Gastrocnemius medialis (tissue), 4 donors: Measurements from ENCODE around the gene NAA40. TPM values are rescaled to one million over a fixed set of nuclear protein-coding genes. Genes with fewer than 3 reads are reported as not detected.
A peak's percentile ranks its signal among the peaks of the same experiment; 100 is the strongest.
"Not testable (repeated sequence)": the region's sequence is repeated elsewhere in the genome, so short reads cannot be mapped to it uniquely, and the experiment has no call there.

Experiments
- ATAC-seq, 2 donors: fragments of 150-250 bp; one replicate each; pipeline ENCODE4 v1.9.1; 2016
- DNase-seq, 2 donors: peaks; one replicate each; pipeline ENCODE4 v3.0.0-alpha.2; 2019
- H3K27ac ChIP-seq, 4 donors: fragments of 200-600 bp; sonication (generic); 1 replicate in 1 of 4; 2 replicates in 3 of 4; pipeline ENCODE4 v1.5.1; 2016 to 2018; ENCODE audit warnings: mild to moderate bottlenecking in 2 of 4, moderate library complexity in 1 of 4
- H3K27me3 ChIP-seq, 3 donors: fragments of 200-600 bp; sonication (generic) in 2 of 3; 1 replicate in 1 of 3; 2 replicates in 2 of 3; pipeline versions ENCODE4 v1.5.1 to v1.6.0; 2016 to 2019; ENCODE audit warnings: mild to moderate bottlenecking in 1 of 3, moderate library complexity in 1 of 3
- H3K36me3 ChIP-seq, 2 donors: fragments of 200-600 bp; sonication (generic) in 1 of 2; one replicate each; pipeline ENCODE4 v1.5.1; 2017 to 2018
- H3K4me1 ChIP-seq, 2 donors: fragments of 200-600 bp; sonication (generic) in 1 of 2; one replicate each; pipeline ENCODE4 v1.5.1; 2016 to 2017; ENCODE audit warnings: mild to moderate bottlenecking in 2 of 2
- H3K4me3 ChIP-seq, 4 donors: fragments of 200-600 bp; sonication (generic) in 3 of 4; 1 replicate in 1 of 4; 2 replicates in 3 of 4; pipeline ENCODE4 v1.5.1; 2016 to 2019; ENCODE audit warnings: mild to moderate bottlenecking in 2 of 4
- H3K9me3 ChIP-seq, 3 donors: fragments of 200-600 bp; sonication (generic) in 2 of 3; 1 replicate in 1 of 3; 2 replicates in 2 of 3; pipeline ENCODE4 v1.5.1; 2016 to 2019
- POLR2A ChIP-seq, 2 donors: fragments of 450-650 bp; IDR thresholded peaks; one replicate each; pipeline ENCODE4 v1.6.1; 2017; ENCODE audit warnings: antibody characterized with exemption in 2 of 2, mild to moderate bottlenecking in 2 of 2, moderate library complexity in 2 of 2
- in situ Hi-C, 4 donors: fragments of 200-750 bp; cut with MboI; loops; one replicate each; pipeline versions ENCODE4 v1.15.0 to v1.8.0; 2017; ENCODE audit warnings: low sequenced_read_pairs in 4 of 4
- intact Hi-C: fragments of 100-400 bp; cut with DNase I; formaldehyde crosslinking; loops from one replicate; pipeline ENCODE4 v1.15.1; 2023; ENCODE audit warnings: low total_unique reads
- total RNA-seq, 4 donors: library from RNA; depleted of rRNA; stranded (reverse); fragments of >200 nt; gene quantifications; one replicate each; pipeline versions ENCODE4 v1.1.0 to v1.2.3, GENCODE V29; 2016
- TF ChIP-seq, protein P1 (sequence below), 5 experiments: fragments of 450-650 bp in 3 of 5; fragments of 200-600 bp in 2 of 5; sonication (generic) in 2 of 5; IDR thresholded peaks in 4 of 5; conservative IDR thresholded peaks in 1 of 5; 1 replicate in 4 of 5; 2 replicates in 1 of 5; pipeline ENCODE4 v1.5.1; 2016 to 2019; ENCODE audit warnings: antibody characterized with exemption in 5 of 5, mild to moderate bottlenecking in 3 of 5, moderate library complexity in 3 of 5

The NAA40 gene
- total RNA-seq, 4 donors from 2014 or later, result 4.9 to 11.4 (median 6.5) TPM

DNA sequence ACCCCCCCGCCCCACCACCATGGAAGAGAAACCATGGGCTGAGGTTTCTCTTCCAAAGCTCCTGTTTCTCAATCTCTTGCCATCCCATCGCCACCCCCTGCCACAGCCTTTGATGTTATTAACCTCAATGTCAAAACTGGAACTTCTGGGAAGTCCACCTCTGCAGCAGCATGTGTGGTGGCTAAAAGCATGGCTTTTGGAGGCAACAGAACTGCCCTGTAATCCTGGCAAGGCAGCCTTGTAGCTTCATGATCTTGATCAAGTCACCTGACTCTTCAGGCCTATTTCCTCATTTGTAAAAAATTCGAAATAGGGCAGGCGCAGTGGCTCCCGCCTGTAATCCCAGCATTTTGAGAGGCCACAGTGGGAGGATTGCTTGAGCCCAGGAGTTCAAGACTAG lies 32.1 kb downstream of the NAA40 start:
- ATAC-seq, result no peak
- H3K27ac ChIP-seq, result no peak overlapping the region
- H3K27me3 ChIP-seq, result no peaks in the 10 kb centered on the region
- intact Hi-C loops, result no loop called here
- in situ Hi-C loops, result no loop called here
- no peaks in the 10 kb centered on the region for H3K36me3 ChIP-seq
- DNase-seq, result no peak
- H3K4me1 ChIP-seq, result peaks cover 8 to 13% of the 10 kb centered on the region in 2 donors
- TF ChIP-seq, protein P1, sequence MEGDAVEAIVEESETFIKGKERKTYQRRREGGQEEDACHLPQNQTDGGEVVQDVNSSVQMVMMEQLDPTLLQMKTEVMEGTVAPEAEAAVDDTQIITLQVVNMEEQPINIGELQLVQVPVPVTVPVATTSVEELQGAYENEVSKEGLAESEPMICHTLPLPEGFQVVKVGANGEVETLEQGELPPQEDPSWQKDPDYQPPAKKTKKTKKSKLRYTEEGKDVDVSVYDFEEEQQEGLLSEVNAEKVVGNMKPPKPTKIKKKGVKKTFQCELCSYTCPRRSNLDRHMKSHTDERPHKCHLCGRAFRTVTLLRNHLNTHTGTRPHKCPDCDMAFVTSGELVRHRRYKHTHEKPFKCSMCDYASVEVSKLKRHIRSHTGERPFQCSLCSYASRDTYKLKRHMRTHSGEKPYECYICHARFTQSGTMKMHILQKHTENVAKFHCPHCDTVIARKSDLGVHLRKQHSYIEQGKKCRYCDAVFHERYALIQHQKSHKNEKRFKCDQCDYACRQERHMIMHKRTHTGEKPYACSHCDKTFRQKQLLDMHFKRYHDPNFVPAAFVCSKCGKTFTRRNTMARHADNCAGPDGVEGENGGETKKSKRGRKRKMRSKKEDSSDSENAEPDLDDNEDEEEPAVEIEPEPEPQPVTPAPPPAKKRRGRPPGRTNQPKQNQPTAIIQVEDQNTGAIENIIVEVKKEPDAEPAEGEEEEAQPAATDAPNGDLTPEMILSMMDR (IDR thresholded peaks at IDR 0.05 in 4 of 5, conservative IDR thresholded peaks at IDR 0.05 in 1 of 5), result no peak
- TF ChIP-seq POLR2A (IDR thresholded peaks at IDR 0.05), result no peak
- no peaks in the 10 kb centered on the region for H3K9me3 ChIP-seq
- H3K4me3 ChIP-seq, result no peak overlapping the region

DNA sequence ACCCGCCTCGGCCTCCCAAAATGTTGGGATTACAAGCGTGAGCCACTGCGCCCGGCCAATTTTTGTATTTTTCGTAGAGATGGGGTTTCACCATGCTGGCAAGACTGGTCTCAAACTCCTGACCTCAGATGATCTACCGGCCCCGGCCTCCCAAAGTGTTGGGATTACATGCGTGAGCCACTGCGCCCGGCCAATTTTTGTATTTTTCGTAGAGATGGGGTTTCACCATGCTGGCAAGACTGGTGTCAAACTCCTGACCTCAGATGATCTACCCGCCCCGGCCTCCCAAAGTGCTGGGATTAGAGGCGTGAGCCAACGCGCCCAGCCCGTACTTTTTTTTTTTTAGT lies 35.1 kb downstream of the NAA40 start:
- peak overlapping the region in 2 of 4 donors; percentile 92 to 99 for H3K4me3 ChIP-seq
- H3K9me3 ChIP-seq, H3K27ac ChIP-seq, in situ Hi-C loops, DNase-seq, ATAC-seq, H3K36me3 ChIP-seq, H3K27me3 ChIP-seq: not testable (repeated sequence)
- peaks cover 24 to 27% of the 10 kb centered on the region in 2 donors for H3K4me1 ChIP-seq
- intact Hi-C loops, result loop anchor here (2.0 kb wide), 1 partner anchor 55 kb away; no protein-coding TSS in a partner anchor

DNA sequence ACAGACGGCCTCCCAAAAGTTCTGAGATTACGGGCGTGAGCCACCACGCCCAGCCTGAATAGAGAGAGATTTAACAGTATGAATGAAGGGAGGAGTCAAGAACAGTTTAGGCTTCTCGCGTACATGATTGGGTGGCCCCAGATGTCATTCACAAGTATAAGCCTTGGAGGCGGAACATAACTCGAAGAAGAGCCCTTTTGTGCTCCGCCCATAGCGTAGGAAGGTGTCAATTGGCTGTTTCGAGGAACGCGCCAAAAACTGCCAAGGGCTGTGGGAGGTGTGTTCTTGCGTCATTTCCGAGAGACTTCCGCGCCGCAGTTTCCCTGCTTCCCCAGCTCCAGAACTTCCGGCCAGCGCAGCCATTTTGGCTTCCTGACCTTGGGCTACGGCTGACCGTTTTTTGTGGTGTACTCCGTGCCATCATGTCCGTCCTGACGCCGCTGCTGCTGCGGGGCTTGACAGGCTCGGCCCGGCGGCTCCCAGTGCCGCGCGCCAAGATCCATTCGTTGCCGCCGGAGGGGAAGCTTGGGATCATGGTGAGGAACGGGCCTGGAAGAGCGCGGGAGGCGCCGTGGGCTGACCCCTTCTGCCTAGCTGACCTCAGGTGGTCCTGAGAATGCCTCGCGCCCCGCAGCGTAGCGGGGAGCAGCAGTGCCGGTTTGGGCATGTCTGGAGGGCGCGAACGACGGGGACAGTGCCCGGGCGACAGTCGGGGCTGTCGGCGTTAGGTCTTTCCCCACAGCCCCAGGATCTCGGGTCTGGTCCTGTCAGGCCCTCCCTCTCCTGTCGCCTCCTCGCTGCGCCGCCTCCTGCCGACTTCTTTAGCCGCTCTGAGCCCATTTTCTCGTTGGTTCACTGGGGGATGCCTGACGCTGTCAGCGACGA lies 35.7 kb downstream of the NAA40 start, which contains the start of gene COX8A:
Gene COX8A, plus strand, starts transcription at position 362 of the 885 bp plus-strand sequence. Its CDS starts 61 bp downstream, at position 423.
- DNase-seq (peak; percentile 98 to 99), ATAC-seq (peak; percentile 98)
- Histone ChIP-seq H3K9me3 (no peaks in the 10 kb centered on the region), H3K27ac (peak within 1 kb of the TSS; percentile 90 to 100 (median 98)), H3K27me3 (no peaks in the 10 kb centered on the region), H3K4me3 (peak within 1 kb of the TSS; percentile 59 to 100 (median 96)), H3K4me1 (peaks cover 24 to 27% of the 10 kb centered on the region in 2 donors), H3K36me3 (peaks cover 0 to 10% of the 10 kb centered on the region in 2 donors)
- TF ChIP-seq POLR2A (IDR thresholded peaks at IDR 0.05), result peak; percentile 47 to 66
- TF ChIP-seq, protein P1 (IDR thresholded peaks at IDR 0.05 in 4 of 5, conservative IDR thresholded peaks at IDR 0.05 in 1 of 5), result peak in 3 of 5 experiments; percentile 8 to 37 (median 14)
- intact Hi-C loops (loop anchor here (2.0 kb wide), 1 partner anchor 56 kb away; no protein-coding TSS in a partner anchor), in situ Hi-C loops (no loop called here)

DNA sequence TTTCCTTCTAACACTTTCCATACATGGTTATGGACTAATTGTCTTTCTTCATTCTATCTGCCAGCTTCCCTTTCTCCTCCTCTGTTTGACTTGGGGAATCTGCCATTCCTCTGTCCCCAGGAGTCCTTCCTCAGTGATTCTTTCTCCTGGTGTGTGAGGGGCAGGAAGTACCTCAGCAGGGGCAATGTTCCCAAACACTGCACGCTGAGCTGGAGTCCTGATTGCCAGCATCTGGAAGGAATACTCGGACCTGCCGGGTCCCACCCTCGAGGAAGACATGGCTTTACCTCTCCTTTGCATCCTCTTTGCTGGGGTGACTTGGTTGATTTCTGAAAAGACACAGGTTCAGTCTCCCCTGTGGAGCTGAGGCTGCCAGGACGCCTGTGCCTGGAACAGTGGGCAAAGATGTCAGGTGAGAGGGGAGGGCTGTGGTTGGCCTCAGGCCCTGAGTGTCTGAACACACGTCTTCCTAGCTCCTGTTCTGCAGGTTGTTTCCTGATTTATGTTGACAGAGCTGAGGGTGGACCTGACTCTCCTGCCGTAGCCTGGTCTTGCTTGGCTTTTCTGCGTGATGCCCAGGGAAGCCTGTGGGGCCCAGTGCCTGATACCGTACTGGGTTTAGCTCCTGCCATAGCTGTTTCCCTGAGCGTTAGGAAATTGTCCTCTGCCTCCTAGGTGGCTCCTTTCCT lies 39.9 kb downstream of the NAA40 start:
- DNase-seq (no peak), ATAC-seq (no peak)
- H3K4me3 ChIP-seq, result no peak overlapping the region
- in situ Hi-C loops (no loop called here), intact Hi-C loops (no loop called here)
- TF ChIP-seq, protein P1 (IDR thresholded peaks at IDR 0.05 in 4 of 5, conservative IDR thresholded peaks at IDR 0.05 in 1 of 5), result no peak
- TF ChIP-seq POLR2A (IDR thresholded peaks at IDR 0.05), result no peak
- H3K9me3 ChIP-seq, result no peaks in the 10 kb centered on the region
- no peaks in the 10 kb centered on the region for H3K27me3 ChIP-seq
- H3K27ac ChIP-seq, result peak overlapping the region in 2 of 4 donors; percentile 34 to 90
- H3K4me1 ChIP-seq, result peaks cover 24 to 27% of the 10 kb centered on the region in 2 donors
- peaks cover 0 to 10% of the 10 kb centered on the region in 2 donors for H3K36me3 ChIP-seq

DNA sequence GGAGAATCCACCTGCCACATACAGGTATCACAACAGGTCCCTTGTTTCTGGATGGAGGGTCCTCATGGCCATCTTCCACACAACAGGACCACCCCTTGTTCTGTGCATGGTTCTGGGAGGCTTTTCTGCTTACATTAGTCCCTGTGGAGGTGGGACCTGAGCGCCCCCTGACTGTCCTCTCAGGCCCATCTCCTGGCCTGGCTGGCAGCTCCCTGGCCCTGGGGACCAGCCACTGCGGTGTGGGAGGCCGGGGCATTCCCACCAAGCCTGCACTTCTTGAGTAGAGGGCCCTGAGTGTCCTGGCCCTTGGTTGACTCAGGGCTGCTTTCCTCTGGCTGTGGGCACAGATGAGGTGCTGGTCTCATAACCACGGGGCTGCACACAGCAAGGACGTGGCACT lies 40.6 kb downstream of the NAA40 start:
- H3K4me1 ChIP-seq, result peaks cover 23 to 24% of the 10 kb centered on the region in 2 donors
- peaks cover 0 to 10% of the 10 kb centered on the region in 2 donors for H3K36me3 ChIP-seq
- no peaks in the 10 kb centered on the region for H3K27me3 ChIP-seq
- ATAC-seq, result no peak
- no peaks in the 10 kb centered on the region for H3K9me3 ChIP-seq
- TF ChIP-seq, protein P1 (IDR thresholded peaks at IDR 0.05 in 4 of 5, conservative IDR thresholded peaks at IDR 0.05 in 1 of 5), result no peak
- no peak for TF ChIP-seq POLR2A (IDR thresholded peaks at IDR 0.05)
- no peak for DNase-seq
- H3K27ac ChIP-seq, result peak overlapping the region in 2 of 4 donors; percentile 34 to 90
- intact Hi-C loops, result no loop called here
- no peak overlapping the region for H3K4me3 ChIP-seq
- in situ Hi-C loops, result no loop called here
